ENCODE data around the gene FLT3LG. TPM values are rescaled to one million over a fixed set of nuclear protein-coding genes. Genes with fewer than 3 reads are reported as not detected.

Gene FLT3LG
- total RNA-seq, 2 donors from 2014 or later, result 1.1 to 2.6 TPM

- H3K9me3 ChIP-seq, result no peaks in the 10 kb centered on the region
- H3K27ac ChIP-seq, result no peak overlapping the region
- no peak for TF ChIP-seq CTCF (IDR thresholded peaks at IDR 0.05)
- DNase-seq (ENCODE audit: low spot score), result no peak
- peaks cover 0 to 23% of the 10 kb centered on the region in 2 donors for H3K4me1 ChIP-seq
- no peaks in the 10 kb centered on the region for H3K36me3 ChIP-seq
- H3K4me3 ChIP-seq, result peak overlapping the region in 1 of 2 donors; percentile 5
- peaks cover 44 to 64% of the 10 kb centered on the region in 2 donors for H3K27me3 ChIP-seq
Measured at GRCh38 chr19:49428547-49429451, 45.2 kb upstream of the FLT3LG start.

- H3K36me3 ChIP-seq, result no peaks in the 10 kb centered on the region
- H3K27ac ChIP-seq, result no peak overlapping the region
- no peak for DNase-seq (ENCODE audit: low spot score)
- peaks cover 35 to 53% of the 10 kb centered on the region in 2 donors for H3K27me3 ChIP-seq
- no peaks in the 10 kb centered on the region for H3K9me3 ChIP-seq
- no peak for TF ChIP-seq CTCF (IDR thresholded peaks at IDR 0.05)
- H3K4me3 ChIP-seq, result no peak overlapping the region
- H3K4me1 ChIP-seq, result peaks cover 0 to 23% of the 10 kb centered on the region in 2 donors
Measured at GRCh38 chr19:49430172-49430677, 43.8 kb upstream of the FLT3LG start.

GRCh38 chr19:49430678-49431329 lies 43.2 kb upstream of the FLT3LG start:
- Histone ChIP-seq H3K4me3 (no peak overlapping the region), H3K27me3 (peaks cover 30 to 52% of the 10 kb centered on the region in 2 donors)
- DNase-seq (ENCODE audit: low spot score), result no peak

GRCh38 chr19:49431330-49431749 lies 42.7 kb upstream of the FLT3LG start:
- H3K36me3 ChIP-seq, result no peaks in the 10 kb centered on the region
- H3K9me3 ChIP-seq, result no peaks in the 10 kb centered on the region
- no peak for TF ChIP-seq CTCF (IDR thresholded peaks at IDR 0.05)
- no peak overlapping the region for H3K4me3 ChIP-seq
- H3K4me1 ChIP-seq, result peaks cover 0 to 19% of the 10 kb centered on the region in 2 donors
- H3K27ac ChIP-seq, result no peak overlapping the region
- H3K27me3 ChIP-seq, result peaks cover 25 to 50% of the 10 kb centered on the region in 2 donors
- no peak for DNase-seq (ENCODE audit: low spot score)

More at GRCh38 chr19:49430678-49431329, 43.2 kb upstream of the FLT3LG start:
- H3K4me1 ChIP-seq, result peaks cover 0 to 23% of the 10 kb centered on the region in 2 donors
- H3K9me3 ChIP-seq, result no peaks in the 10 kb centered on the region
- no peak for TF ChIP-seq CTCF (IDR thresholded peaks at IDR 0.05)
- no peaks in the 10 kb centered on the region for H3K36me3 ChIP-seq
- no peak overlapping the region for H3K27ac ChIP-seq

GRCh38 chr19:49432141-49433073 lies 41.6 kb upstream of the FLT3LG start:
- no peak for TF ChIP-seq CTCF (IDR thresholded peaks at IDR 0.05)
- no peak overlapping the region for H3K4me3 ChIP-seq
- H3K27me3 ChIP-seq, result peaks cover 23 to 41% of the 10 kb centered on the region in 2 donors
- no peak overlapping the region for H3K27ac ChIP-seq
- no peaks in the 10 kb centered on the region for H3K9me3 ChIP-seq
- no peaks in the 10 kb centered on the region for H3K36me3 ChIP-seq
- DNase-seq (ENCODE audit: low spot score), result no peak
- peaks cover 0 to 18% of the 10 kb centered on the region in 2 donors for H3K4me1 ChIP-seq

Data from right atrium auricular region (tissue), 2 donors.